ENCODE results near the gene KLRB1.
"Not testable (repeated sequence)": the region's sequence is repeated elsewhere in the genome, so short reads cannot be mapped to it uniquely, and the experiment has no call there.

Gene KLRB1

DNA sequence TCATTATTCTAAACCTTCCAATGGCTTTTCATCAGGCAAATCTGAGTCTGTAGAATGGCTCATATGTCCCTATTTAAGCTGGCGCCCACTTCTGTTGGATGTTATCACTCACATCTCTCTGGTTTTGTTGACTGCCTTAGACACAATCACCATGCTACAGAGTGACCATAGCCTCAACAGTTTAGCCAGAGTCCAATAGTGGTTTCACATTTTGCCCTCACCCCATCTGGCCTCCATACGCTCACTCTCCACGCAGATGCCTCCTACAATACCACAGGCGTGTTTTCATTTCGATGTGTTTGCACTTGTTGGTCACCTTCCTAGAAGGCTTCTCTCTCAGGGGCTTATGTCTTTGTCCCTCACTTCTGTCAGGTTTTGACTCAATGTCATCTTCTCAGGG, 3.4 kb downstream of the KLRB1 start:
- TF ChIP-seq, protein P1, sequence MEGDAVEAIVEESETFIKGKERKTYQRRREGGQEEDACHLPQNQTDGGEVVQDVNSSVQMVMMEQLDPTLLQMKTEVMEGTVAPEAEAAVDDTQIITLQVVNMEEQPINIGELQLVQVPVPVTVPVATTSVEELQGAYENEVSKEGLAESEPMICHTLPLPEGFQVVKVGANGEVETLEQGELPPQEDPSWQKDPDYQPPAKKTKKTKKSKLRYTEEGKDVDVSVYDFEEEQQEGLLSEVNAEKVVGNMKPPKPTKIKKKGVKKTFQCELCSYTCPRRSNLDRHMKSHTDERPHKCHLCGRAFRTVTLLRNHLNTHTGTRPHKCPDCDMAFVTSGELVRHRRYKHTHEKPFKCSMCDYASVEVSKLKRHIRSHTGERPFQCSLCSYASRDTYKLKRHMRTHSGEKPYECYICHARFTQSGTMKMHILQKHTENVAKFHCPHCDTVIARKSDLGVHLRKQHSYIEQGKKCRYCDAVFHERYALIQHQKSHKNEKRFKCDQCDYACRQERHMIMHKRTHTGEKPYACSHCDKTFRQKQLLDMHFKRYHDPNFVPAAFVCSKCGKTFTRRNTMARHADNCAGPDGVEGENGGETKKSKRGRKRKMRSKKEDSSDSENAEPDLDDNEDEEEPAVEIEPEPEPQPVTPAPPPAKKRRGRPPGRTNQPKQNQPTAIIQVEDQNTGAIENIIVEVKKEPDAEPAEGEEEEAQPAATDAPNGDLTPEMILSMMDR (IDR thresholded peaks at IDR 0.05): no peak
- no peak for TF ChIP-seq ZFX (IDR thresholded peaks at IDR 0.05; ENCODE audit: borderline replicate concordance)
- H3K27ac ChIP-seq: no peak overlapping the region

DNA sequence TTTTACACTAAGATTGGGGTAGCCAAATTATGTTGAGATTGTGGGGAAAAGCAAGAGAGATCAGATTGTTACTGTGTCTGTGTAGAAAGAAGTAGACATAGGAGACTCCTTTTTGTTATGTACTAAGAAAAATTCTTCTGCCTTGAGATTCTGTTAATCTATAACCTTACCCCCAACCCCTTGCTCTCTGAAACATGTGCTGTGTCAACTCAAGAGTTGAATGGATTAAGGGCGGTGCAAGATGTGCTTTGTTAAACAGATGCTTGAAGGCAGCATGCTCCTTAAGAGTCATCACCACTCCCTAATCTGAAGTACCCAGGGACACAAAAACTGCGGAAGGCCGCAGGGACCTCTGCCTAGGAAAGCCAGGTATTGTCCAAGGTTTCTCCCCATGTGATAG, 7.3 kb downstream of the KLRB1 start:
- not testable (repeated sequence) for H3K27ac ChIP-seq

DNA sequence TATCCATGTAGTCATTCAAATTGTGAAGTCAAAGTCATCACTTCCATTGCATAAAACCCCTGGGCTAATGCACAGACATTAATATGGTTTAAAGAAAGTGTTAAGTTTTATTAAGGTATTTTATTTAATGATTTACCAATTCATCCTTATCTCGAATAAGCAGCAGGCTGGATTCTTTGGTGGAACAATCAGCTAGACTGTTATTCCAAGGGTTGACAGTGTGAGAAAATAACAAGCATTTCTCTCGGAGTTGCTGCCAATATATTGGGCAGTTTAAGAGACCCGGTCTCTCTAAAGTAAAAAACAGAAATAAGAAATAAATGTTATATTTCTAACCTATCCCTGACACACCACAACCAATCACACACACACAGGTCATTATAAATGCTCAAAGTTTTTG, 9.4 kb downstream of the KLRB1 start:
- H3K27ac ChIP-seq: no peak overlapping the region
- TF ChIP-seq, protein P1 (IDR thresholded peaks at IDR 0.05): no peak
- TF ChIP-seq ZFX (IDR thresholded peaks at IDR 0.05; ENCODE audit: borderline replicate concordance): no peak

DNA sequence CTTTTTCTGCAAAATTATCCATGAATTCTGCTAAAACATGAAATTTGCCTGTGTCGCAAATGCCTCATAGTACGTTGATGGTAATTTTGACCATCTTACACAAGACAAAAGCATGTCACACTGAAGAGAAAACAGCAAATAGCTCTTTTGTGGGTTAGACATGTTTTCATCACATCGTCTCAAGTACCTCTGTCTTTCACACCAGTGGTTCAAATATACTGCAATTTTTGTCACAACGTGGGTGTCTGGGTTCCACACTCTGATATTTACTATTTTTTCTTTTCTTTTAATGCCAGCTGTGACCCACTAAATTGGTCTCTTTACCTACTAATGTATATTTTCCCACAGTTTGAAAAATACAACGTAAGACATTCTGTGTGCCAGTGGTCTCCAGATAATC, 10.4 kb downstream of the KLRB1 start:
- H3K27ac ChIP-seq: no peak overlapping the region
- TF ChIP-seq ZFX (IDR thresholded peaks at IDR 0.05; ENCODE audit: borderline replicate concordance): no peak
- TF ChIP-seq, protein P1 (IDR thresholded peaks at IDR 0.05): no peak

DNA sequence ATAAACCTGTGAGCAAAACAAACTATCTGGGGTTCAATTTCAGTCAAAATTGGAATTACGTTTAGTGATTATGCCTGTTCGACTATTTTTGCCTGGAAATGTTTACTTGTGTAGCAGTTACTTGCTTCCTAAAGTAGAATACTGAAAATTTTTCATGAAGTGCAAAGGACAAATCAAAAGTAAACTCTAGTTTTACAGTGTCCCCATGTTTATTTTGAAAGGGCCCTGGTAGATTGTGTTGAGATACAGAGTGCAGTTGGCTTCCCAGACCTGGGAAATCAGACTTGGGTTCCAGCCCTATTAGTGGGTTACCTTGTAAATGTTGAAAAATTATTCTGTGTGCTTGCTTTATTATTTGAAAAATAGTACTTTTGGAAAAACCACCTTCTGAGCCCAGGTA, 17.3 kb downstream of the KLRB1 start:
- H3K27ac ChIP-seq: no peak overlapping the region
- TF ChIP-seq, protein P1 (IDR thresholded peaks at IDR 0.05): no peak
- no peak for TF ChIP-seq ZFX (IDR thresholded peaks at IDR 0.05; ENCODE audit: borderline replicate concordance)

DNA sequence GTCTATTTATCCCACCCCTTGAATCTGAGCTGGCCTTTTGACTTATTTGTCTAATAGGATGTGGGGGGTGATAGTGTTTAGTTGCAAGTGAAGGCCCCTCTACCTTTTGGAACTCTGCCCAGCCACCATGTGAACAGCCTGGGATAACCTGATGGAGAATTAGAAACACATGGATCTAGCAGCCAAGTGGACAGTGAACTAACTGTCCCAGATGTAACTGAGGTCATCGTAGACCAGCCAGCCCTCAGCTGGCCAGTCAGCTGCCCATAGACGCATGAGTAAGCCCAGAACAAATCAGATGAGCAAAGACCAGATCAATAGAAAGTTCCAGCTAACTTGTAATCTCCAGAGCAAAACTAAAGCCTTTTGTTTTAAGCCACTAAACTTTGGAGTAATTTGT, 19.0 kb downstream of the KLRB1 start:
- TF ChIP-seq, protein P1 (IDR thresholded peaks at IDR 0.05): no peak
- no peak for TF ChIP-seq ZFX (IDR thresholded peaks at IDR 0.05; ENCODE audit: borderline replicate concordance)
- no peak overlapping the region for H3K27ac ChIP-seq

DNA sequence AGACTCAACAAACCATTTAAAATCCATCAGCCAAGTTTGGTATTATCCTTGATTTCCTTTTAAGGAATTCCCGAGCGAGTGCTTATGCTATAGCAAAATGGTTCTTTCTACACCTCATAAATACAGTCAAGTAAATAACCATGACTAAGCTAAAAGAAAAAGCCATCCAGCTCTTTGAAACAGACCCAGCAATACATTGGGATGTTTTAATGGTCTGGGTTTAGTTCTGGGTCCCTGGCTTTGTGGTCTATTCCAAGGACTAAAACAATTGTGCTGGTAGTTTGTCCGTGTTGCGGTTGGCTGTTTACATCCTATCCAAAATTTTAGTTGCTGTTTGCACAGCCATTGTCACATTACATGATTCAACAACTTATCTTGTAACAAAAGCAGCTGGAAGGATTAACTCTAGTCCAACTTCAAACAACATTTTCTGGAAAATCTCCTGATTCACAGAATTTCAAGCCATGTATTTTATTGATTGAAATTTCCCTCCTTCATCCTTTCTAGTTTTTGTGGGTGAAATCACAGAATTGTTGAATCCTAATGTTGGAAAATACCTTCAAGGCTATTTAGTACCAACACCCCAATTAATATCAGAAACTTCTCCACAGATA, 19.6 kb downstream of the KLRB1 start:
- no peak overlapping the region for H3K27ac ChIP-seq
- no peak for TF ChIP-seq ZFX (IDR thresholded peaks at IDR 0.05; ENCODE audit: borderline replicate concordance)
- TF ChIP-seq, protein P1 (IDR thresholded peaks at IDR 0.05): no peak

DNA sequence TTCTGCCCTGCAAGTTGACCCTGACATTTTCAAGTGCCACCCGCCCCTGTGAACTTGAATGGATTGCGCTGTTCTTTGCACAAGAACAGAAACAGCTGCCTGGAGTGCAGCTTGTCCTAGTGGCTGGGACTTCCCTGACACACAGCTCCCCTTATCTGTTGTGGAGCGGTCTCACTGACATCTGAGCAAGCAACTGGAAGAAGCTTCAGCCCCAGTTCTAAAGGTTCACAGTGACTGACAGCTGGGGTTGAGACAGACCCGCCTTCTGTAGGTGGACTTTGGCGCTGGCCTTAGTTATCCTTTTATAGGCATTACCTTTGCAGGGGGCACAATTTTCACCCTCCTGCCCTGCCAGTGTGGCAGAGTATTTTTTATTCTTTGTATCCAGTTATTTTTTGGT, 30.0 kb downstream of the KLRB1 start:
- H3K27ac ChIP-seq: not testable (repeated sequence)

DNA sequence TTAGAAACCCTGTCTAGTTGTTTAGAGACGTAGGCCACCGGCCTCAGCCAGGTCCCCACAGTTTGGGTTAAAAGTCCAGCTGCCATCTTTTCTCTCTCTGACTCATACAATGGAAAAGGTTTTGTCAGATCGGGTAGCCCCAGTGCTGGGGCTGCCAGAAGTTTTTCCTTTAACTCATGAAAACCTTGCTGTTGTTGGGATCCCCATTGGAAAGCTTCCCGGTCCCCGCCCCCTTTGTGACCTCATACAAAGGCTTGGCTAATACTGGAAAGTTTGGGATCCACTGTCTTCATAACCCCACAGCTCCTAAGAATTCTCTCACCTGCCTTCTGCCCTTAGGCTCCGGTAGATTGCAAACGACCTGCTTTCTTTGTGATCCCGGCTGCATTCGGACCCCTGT, 40.6 kb downstream of the KLRB1 start:
- H3K27ac ChIP-seq: not testable (repeated sequence)

DNA sequence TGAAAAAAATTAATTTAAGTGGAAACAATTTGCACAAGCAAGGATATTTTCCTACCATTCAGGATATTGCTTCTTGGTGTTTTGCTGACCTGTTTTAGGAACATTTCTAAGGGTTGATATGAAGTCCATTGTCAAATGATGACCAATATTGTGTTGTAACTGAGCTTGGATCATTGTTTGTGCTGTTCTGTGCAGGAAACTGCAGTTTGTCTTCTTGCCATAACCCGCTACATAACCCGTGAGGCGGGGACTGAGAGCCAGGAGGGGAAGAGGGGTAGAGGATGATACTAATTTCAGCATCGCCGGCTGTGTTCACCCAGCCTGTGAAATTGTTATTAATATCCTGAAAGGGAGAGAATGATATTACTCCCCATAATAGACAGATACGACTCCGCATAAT, 41.6 kb downstream of the KLRB1 start:
- not testable (repeated sequence) for H3K27ac ChIP-seq

DNA sequence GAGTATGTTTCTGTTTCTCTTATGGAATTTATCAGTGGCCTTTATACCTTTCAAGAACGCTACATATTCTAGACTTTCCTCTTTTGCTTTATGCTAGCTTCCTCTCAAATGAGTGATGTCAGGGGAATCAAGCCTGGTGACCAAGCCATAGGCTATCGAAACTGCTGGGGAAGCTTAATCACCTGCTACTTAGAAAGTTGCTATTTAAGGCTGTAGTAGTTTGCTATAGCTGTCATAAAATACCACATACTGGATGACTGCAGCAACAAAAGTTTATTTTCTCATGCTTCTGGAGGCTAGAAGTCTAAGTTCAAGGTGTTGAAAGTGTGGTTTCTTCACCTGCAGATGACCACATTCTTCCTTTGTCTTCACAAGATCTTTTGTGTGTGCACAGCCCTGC, 43.3 kb downstream of the KLRB1 start:
- not testable (repeated sequence) for H3K27ac ChIP-seq

DNA sequence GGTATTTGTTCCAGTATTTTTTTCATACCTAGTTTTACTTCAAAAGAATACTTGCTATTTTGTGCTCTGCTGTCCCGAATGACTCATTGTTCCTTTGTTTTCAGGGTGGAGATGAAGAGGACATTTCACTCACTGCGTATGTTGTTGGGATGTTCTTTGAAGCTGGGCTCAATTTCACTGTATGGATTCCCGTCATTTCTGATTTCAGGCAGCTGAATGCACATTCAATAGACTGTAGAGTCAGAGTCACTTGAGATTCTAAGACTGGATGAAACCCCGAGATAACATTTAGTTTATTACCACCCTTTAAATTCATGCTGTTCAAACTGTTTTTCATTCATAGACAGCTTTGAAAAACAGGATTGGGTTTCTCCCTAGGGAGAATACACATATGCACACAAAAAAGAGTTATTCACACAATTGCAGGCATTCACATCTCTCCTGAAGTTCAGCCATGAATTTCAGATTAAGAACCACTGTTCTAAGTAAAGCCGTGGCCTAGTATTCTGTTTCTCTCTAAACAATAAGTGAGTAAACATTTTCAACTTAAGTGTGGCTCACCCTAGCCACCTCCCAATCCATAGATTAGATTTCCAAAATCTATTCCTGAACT, 44.8 kb downstream of the KLRB1 start:
- H3K27ac ChIP-seq: not testable (repeated sequence)

DNA sequence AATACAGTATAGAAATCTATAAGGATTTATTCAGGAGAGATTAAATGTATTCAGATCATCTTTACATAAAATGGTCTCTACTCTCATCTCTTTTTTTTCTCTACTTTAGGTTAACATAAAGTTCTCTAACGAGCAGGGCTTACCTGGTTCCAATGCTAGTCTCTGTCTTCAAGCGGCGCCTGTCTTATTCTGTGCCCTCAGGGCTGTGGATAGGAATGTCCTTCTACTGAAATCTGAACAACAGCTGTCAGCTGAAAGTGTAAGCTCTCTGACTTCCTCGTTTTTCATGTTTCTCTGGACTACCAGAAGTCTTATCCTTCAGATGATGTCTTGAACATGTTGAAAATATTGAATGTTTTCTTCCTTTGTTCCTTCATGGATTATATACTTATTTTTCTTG, 62.2 kb downstream of the KLRB1 start:
- not testable (repeated sequence) for H3K27ac ChIP-seq
